HepG2 (cell line): ENCODE measurements around the gene HAUS2. TPM values are rescaled to one million over a fixed set of nuclear protein-coding genes. Genes with fewer than 3 reads are reported as not detected.

Experiments
- CAMTA2 ChIP-seq: sonication (generic); formaldehyde crosslinking; IDR thresholded peaks from 2 replicates; pipeline ENCODE4 v1.4.0; 2020; ENCODE audit warnings: mild to moderate bottlenecking, missing genetic modification reagents, borderline replicate concordance
- EHMT2 ChIP-seq: fragments of 200-600 bp; sonication (generic); IDR thresholded peaks from 2 replicates; pipeline ENCODE4 v1.7.0; 2017; ENCODE audit warnings: antibody characterized with exemption, low read depth, low read length, borderline replicate concordance
- HCFC1 ChIP-seq: fragments of 150-350 bp; IDR thresholded peaks from 2 replicates; pipeline ENCODE4 v1.6.1; 2014; ENCODE audit warnings: low read depth, low read length
- HHEX ChIP-seq: IDR thresholded peaks from 2 replicates; pipeline ENCODE4 v1.6.1; 2016; ENCODE audit warnings: control low read depth
- MAFG ChIP-seq: sonication (generic); formaldehyde crosslinking; IDR thresholded peaks from 2 replicates; pipeline ENCODE4 v1.5.1; 2020; ENCODE audit warnings: mild to moderate bottlenecking, missing genetic modification reagents
- MAZ ChIP-seq, 2 experiments: sonication (generic) in 1 of 2; formaldehyde crosslinking in 1 of 2; IDR thresholded peaks; 2 replicates each; pipeline versions ENCODE4 v1.5.0 to v1.6.1; 2012 to 2020; ENCODE audit warnings: low read depth in 2 of 2, mild to moderate bottlenecking in 2 of 2, borderline replicate concordance in 1 of 2, improper control_type of control experiment in 1 of 2, low read length in 1 of 2, missing genetic modification reagents in 1 of 2, moderate library complexity in 1 of 2
- MEF2D ChIP-seq: sonication (generic); formaldehyde crosslinking; IDR thresholded peaks from 2 replicates; pipeline ENCODE4 v1.5.1; 2020; ENCODE audit warnings: mild to moderate bottlenecking, missing genetic modification reagents
- NRL ChIP-seq: sonication (generic); formaldehyde crosslinking; IDR thresholded peaks from 2 replicates; pipeline ENCODE4 v1.5.0; 2020; ENCODE audit warnings: missing genetic modification reagents, mild to moderate bottlenecking, moderate library complexity, borderline replicate concordance
- SOX6 ChIP-seq, 2 experiments: fragments of 450-650 bp in 1 of 2; sonication (generic) in 1 of 2; formaldehyde crosslinking in 1 of 2; IDR thresholded peaks; 2 replicates each; pipeline versions ENCODE4 v1.4.0 to v1.6.1; 2017 to 2020; ENCODE audit warnings: antibody characterized with exemption in 1 of 2, mild to moderate bottlenecking in 1 of 2, missing genetic modification reagents in 1 of 2
- YEATS2 ChIP-seq: sonication (generic); formaldehyde crosslinking; IDR thresholded peaks from 2 replicates; pipeline ENCODE4 v1.4.0; 2020; ENCODE audit warnings: missing genetic modification reagents, borderline replicate concordance
- ZBTB21 ChIP-seq: sonication (generic); formaldehyde crosslinking; IDR thresholded peaks from 2 replicates; pipeline ENCODE4 v1.4.0; 2020; ENCODE audit warnings: missing genetic modification reagents
- ZSCAN30 ChIP-seq: sonication (generic); formaldehyde crosslinking; IDR thresholded peaks from 2 replicates; pipeline ENCODE4 v1.5.0; 2020; ENCODE audit warnings: mild to moderate bottlenecking, missing genetic modification reagents
- polyA plus RNA-seq, 8 experiments: library from polyadenylated mRNA; depleted of rRNA in 3 of 8; stranded (reverse) in 7 of 8; unstranded in 1 of 8; fragments of >200 nt; fragmentation: Illumina TruSeq in 4 of 8; extraction: Trizol in 4 of 8; gene quantifications; 2 replicates each; pipeline versions ENCODE4 v1.2.1 to v1.2.3, GENCODE V29; 2011 to 2016; ENCODE audit warnings: low read depth in 4 of 8, missing spikeins in 1 of 8, mixed read lengths in 1 of 8; ENCODE audit not compliant: insufficient read depth in 1 of 8
- total RNA-seq, 5 experiments: library from RNA; depleted of rRNA; stranded (reverse); fragments of >200 nt; fragmentation: Illumina TruSeq; extraction: Trizol; gene quantifications; 2 replicates each; pipeline ENCODE4 v1.2.3, GENCODE V29; 2016; ENCODE audit warnings: low read depth in 1 of 5
- TF ChIP-seq, protein P1 (sequence below): sonication (generic); formaldehyde crosslinking; IDR thresholded peaks from 2 replicates; pipeline ENCODE4 v1.8.1; 2023; ENCODE audit warnings: mild to moderate bottlenecking, missing genetic modification reagents
- TF ChIP-seq, protein P2 (sequence below), 2 experiments: fragments of 450-650 bp in 1 of 2; sonication (generic) in 1 of 2; formaldehyde crosslinking in 1 of 2; IDR thresholded peaks; 2 replicates each; pipeline versions ENCODE4 v1.6.1 to v1.8.0; 2016 to 2022; ENCODE audit warnings: antibody characterized with exemption in 1 of 2, mild to moderate bottlenecking in 1 of 2, missing genetic modification reagents in 1 of 2
- TF ChIP-seq, protein P3 (sequence below): sonication (generic); formaldehyde crosslinking; IDR thresholded peaks from 2 replicates; pipeline ENCODE4 v1.9.0; 2021; ENCODE audit warnings: missing genetic modification reagents, mild to moderate bottlenecking, borderline replicate concordance

The HAUS2 gene
- total and polyA plus RNA-seq, 2 of the 13 experiments (the other 11 are each of a cell fraction or from before 2014, with no cell fraction given): 11.6 to 32.9 TPM

DNA sequence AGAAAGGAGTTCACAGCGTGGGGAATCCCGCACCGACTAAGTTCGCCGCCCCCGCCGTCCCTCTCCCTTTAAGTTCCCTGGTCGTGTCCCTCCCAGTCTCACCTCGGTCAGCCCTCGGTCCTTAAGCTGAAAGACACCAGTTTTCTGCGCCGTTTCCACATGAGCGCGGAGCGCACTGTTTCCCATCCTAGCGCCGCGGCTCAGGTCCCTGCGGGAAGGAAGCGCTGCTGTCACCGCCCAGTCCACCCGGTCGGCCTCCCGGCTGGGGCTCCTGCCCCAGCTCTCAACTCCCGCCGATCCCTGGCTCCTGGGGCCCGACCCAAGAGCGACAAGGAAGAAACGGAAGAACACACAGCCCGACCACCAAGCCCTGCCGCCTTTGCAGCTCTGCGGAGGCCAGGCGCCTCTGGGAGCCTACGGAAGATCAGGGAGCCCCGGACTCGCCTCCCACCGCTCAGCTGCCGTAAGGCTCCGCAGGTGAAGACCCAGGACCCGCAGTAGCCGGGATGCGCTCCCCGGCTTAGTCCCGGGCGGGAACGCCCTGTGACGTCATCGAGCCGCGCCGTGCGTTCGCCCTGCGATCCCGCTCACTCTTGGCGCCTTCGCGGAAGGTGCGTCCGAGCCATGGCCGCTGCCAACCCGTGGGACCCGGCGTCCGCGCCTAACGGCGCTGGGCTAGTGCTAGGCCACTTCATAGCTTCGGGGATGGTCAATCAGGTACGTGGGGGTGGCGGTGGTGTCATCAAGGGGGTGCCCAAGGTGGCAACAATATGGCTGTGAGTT, at the start of gene HAUS2, which contains the start of gene LRRC57 (continued):
- TF ChIP-seq YEATS2 (peak; percentile 95), ZBTB21 (CRISPR knock-in tag) (no peak), ZSCAN30 (no peak), MAZ (IDR thresholded peaks at IDR 0.05; ENCODE audit: borderline replicate concordance, low read depth, low read length) (peak; percentile 55; the same call in 1 of the 2 replicates), MAZ (CRISPR knock-in tag; IDR thresholded peaks at IDR 0.05; ENCODE audit: low read depth) (peak; percentile 92), MAFG (CRISPR knock-in tag) (no peak; the same call in 1 of the 2 replicates), CAMTA2 (CRISPR knock-in tag) (peak; percentile 32; the same call in 1 of the 2 replicates), SOX6 (IDR thresholded peaks at IDR 0.05) (no peak), SOX6 (CRISPR knock-in tag; IDR thresholded peaks at IDR 0.05) (peak; percentile 63; the same call in 1 of the 2 replicates), HHEX (CRISPR knock-in tag) (no peak), NRL (CRISPR knock-in tag) (no peak; the same call in 1 of the 2 replicates), HCFC1 (peak; percentile 56; the same call in 1 of the 2 replicates), EHMT2 (no peak), MEF2D (peak; percentile 82)
- TF ChIP-seq, protein P1, sequence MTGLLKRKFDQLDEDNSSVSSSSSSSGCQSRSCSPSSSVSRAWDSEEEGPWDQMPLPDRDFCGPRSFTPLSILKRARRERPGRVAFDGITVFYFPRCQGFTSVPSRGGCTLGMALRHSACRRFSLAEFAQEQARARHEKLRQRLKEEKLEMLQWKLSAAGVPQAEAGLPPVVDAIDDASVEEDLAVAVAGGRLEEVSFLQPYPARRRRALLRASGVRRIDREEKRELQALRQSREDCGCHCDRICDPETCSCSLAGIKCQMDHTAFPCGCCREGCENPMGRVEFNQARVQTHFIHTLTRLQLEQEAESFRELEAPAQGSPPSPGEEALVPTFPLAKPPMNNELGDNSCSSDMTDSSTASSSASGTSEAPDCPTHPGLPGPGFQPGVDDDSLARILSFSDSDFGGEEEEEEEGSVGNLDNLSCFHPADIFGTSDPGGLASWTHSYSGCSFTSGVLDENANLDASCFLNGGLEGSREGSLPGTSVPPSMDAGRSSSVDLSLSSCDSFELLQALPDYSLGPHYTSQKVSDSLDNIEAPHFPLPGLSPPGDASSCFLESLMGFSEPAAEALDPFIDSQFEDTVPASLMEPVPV (CRISPR knock-in tag): peak; percentile 80; the same call in 1 of the 2 replicates
- TF ChIP-seq, protein P2, sequence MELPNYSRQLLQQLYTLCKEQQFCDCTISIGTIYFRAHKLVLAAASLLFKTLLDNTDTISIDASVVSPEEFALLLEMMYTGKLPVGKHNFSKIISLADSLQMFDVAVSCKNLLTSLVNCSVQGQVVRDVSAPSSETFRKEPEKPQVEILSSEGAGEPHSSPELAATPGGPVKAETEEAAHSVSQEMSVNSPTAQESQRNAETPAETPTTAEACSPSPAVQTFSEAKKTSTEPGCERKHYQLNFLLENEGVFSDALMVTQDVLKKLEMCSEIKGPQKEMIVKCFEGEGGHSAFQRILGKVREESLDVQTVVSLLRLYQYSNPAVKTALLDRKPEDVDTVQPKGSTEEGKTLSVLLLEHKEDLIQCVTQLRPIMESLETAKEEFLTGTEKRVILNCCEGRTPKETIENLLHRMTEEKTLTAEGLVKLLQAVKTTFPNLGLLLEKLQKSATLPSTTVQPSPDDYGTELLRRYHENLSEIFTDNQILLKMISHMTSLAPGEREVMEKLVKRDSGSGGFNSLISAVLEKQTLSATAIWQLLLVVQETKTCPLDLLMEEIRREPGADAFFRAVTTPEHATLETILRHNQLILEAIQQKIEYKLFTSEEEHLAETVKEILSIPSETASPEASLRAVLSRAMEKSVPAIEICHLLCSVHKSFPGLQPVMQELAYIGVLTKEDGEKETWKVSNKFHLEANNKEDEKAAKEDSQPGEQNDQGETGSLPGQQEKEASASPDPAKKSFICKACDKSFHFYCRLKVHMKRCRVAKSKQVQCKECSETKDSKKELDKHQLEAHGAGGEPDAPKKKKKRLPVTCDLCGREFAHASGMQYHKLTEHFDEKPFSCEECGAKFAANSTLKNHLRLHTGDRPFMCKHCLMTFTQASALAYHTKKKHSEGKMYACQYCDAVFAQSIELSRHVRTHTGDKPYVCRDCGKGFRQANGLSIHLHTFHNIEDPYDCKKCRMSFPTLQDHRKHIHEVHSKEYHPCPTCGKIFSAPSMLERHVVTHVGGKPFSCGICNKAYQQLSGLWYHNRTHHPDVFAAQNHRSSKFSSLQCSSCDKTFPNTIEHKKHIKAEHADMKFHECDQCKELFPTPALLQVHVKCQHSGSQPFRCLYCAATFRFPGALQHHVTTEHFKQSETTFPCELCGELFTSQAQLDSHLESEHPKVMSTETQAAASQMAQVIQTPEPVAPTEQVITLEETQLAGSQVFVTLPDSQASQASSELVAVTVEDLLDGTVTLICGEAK (IDR thresholded peaks at IDR 0.05): no peak
- TF ChIP-seq, protein P2 (CRISPR knock-in tag; IDR thresholded peaks at IDR 0.05): peak; percentile 96
- TF ChIP-seq, protein P3, sequence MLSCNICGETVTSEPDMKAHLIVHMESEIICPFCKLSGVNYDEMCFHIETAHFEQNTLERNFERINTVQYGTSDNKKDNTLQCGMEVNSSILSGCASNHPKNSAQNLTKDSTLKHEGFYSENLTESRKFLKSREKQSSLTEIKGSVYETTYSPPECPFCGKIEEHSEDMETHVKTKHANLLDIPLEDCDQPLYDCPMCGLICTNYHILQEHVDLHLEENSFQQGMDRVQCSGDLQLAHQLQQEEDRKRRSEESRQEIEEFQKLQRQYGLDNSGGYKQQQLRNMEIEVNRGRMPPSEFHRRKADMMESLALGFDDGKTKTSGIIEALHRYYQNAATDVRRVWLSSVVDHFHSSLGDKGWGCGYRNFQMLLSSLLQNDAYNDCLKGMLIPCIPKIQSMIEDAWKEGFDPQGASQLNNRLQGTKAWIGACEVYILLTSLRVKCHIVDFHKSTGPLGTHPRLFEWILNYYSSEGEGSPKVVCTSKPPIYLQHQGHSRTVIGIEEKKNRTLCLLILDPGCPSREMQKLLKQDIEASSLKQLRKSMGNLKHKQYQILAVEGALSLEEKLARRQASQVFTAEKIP (CRISPR knock-in tag): no peak
